Measurements from ENCODE around the gene MIER3. TPM values are rescaled to one million over a fixed set of nuclear protein-coding genes. Genes with fewer than 3 reads are reported as not detected.

Gene MIER3
- total RNA-seq, 1 donor from 2014 or later, result 13.4 TPM

DNA sequence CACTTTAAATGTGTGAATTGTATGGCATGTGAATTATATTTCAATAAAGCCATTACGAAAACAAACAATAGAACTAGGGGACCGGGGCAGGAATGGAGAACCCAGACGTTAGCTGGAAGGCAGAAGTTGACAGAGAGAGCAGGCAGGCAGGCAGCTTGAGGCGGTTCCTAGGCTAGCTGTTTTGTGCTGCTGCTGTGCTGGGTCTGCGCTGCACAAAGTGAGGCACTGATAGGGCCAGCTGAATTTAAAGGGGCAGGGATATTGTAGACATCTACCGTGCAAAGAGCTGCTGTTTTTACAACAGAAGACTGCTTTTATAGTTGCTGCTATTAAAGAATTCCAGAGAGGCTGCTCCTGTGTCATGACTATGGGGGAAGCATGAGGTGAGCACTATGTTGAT is 21.6 kb upstream of the MIER3 start:
- no peaks in the 10 kb centered on the region for H3K36me3 ChIP-seq
- no peak overlapping the region for H3K4me3 ChIP-seq
- peaks cover 25% of the 10 kb centered on the region for H3K27me3 ChIP-seq (ENCODE audit: low read depth)
- H3K4me1 ChIP-seq, result no peaks in the 10 kb centered on the region
- no peak overlapping the region for H3K27ac ChIP-seq (replicated peaks)
- intact Hi-C loops (cut with micrococcal nuclease), result no loop called here
- no peak for DNase-seq
- no peaks in the 10 kb centered on the region for H3K9me3 ChIP-seq (replicated peaks)
- TF ChIP-seq, protein P1, sequence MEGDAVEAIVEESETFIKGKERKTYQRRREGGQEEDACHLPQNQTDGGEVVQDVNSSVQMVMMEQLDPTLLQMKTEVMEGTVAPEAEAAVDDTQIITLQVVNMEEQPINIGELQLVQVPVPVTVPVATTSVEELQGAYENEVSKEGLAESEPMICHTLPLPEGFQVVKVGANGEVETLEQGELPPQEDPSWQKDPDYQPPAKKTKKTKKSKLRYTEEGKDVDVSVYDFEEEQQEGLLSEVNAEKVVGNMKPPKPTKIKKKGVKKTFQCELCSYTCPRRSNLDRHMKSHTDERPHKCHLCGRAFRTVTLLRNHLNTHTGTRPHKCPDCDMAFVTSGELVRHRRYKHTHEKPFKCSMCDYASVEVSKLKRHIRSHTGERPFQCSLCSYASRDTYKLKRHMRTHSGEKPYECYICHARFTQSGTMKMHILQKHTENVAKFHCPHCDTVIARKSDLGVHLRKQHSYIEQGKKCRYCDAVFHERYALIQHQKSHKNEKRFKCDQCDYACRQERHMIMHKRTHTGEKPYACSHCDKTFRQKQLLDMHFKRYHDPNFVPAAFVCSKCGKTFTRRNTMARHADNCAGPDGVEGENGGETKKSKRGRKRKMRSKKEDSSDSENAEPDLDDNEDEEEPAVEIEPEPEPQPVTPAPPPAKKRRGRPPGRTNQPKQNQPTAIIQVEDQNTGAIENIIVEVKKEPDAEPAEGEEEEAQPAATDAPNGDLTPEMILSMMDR (IDR thresholded peaks at IDR 0.05; ENCODE audit: borderline replicate concordance), result no peak

DNA sequence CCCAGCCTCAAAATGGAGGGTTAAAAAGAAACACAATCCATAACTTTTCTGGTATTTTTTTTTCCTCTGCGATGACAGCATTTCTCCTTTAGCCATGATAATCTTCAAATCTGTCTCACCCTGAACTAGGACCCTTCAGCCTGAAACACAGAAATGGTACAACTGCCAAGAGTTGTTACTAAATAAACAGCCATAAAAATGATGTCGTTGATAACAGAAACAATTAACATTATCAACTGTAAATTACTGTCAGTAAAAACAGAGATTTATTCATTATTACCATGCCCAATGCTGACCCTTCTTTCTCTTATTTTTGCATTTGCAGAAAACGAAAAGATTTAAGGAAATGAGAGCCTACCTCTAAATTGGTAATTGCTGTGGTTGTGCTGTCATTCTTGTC is 19.4 kb upstream of the MIER3 start:
- intact Hi-C loops (cut with micrococcal nuclease), result no loop called here
- Histone ChIP-seq H3K9me3 (replicated peaks) (no peaks in the 10 kb centered on the region), H3K4me1 (no peaks in the 10 kb centered on the region), H3K4me3 (no peak overlapping the region), H3K27me3 (ENCODE audit: low read depth) (peaks cover 42% of the 10 kb centered on the region), H3K36me3 (no peaks in the 10 kb centered on the region), H3K27ac (replicated peaks) (no peak overlapping the region)
- TF ChIP-seq, protein P1 (IDR thresholded peaks at IDR 0.05; ENCODE audit: borderline replicate concordance), result no peak
- DNase-seq, result no peak

DNA sequence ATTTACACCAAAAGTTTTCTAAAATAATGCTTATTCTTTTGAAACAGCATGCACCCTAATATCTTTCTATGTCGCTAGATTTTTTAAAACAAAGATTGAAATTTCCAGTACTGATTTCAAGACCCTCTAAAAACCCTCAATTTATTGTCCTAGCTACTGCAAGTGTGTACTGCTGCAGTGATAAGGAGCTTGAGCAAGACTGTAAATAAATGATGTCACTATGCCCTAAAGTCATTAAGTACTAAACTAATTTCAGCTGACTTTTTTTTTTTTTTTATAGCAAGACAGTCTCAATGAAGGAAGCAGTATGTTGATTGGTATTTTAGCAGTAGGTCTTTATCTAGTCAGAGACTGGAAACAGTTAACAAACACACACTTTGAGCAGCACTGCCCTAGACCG is 12.2 kb upstream of the MIER3 start:
- no peak overlapping the region for H3K4me3 ChIP-seq
- no peaks in the 10 kb centered on the region for H3K36me3 ChIP-seq
- H3K9me3 ChIP-seq (replicated peaks), result no peaks in the 10 kb centered on the region
- intact Hi-C loops (cut with micrococcal nuclease), result no loop called here
- TF ChIP-seq, protein P1 (IDR thresholded peaks at IDR 0.05; ENCODE audit: borderline replicate concordance), result no peak
- H3K27ac ChIP-seq (replicated peaks), result no peak overlapping the region
- DNase-seq, result no peak
- H3K4me1 ChIP-seq, result no peaks in the 10 kb centered on the region
- H3K27me3 ChIP-seq (ENCODE audit: low read depth), result peaks cover 81% of the 10 kb centered on the region

DNA sequence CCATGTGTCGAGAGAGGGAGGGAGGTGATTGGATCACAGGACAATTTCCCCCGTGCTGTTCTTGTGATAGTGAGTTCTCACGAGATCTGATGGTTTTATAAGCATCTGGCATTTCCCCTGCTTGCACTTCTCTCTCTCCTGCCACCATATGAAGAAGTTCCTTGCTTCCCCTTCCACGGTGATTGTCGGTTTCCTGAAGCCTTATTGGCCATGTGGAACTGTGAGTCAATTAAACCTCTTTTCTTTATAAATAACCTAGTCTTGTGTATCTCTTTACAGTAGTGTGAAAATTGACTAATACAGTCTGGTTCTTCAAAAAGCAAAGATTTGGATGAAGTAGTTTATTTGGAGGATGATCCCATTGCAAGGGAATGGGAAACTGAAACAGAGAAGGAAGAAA is 11.3 kb upstream of the MIER3 start:
- no peaks in the 10 kb centered on the region for H3K9me3 ChIP-seq (replicated peaks)
- H3K27me3 ChIP-seq (ENCODE audit: low read depth), result peaks cover 78% of the 10 kb centered on the region
- H3K4me3 ChIP-seq, result no peak overlapping the region
- H3K27ac ChIP-seq (replicated peaks), result no peak overlapping the region
- H3K36me3 ChIP-seq, result no peaks in the 10 kb centered on the region
- intact Hi-C loops (cut with micrococcal nuclease), result no loop called here
- H3K4me1 ChIP-seq, result no peaks in the 10 kb centered on the region
- DNase-seq, result no peak
- TF ChIP-seq, protein P1 (IDR thresholded peaks at IDR 0.05; ENCODE audit: borderline replicate concordance), result no peak

DNA sequence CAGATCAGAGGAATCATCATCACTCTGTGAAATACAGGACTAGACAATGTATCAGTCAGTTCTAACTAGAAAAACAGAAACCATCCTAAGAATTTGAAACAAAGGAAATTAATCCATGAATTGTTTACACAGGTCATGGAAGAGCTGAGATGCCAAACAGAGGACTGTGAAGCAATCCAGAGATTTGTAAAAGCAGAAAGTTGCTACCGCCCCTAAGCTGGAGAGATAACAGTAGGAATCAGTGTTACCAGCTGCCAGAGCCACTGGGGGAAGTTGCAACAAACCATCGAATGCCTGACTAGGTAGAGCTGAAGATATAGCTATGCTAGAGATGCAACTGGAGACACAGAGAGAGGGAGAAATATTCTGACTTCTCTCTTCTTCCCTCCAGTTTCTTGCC is 10.4 kb upstream of the MIER3 start:
- Histone ChIP-seq H3K36me3 (no peaks in the 10 kb centered on the region), H3K27me3 (ENCODE audit: low read depth) (peaks cover 68% of the 10 kb centered on the region), H3K4me1 (no peaks in the 10 kb centered on the region), H3K9me3 (replicated peaks) (no peaks in the 10 kb centered on the region), H3K4me3 (no peak overlapping the region), H3K27ac (replicated peaks) (no peak overlapping the region)
- no peak for DNase-seq
- intact Hi-C loops (cut with micrococcal nuclease), result no loop called here
- TF ChIP-seq, protein P1 (IDR thresholded peaks at IDR 0.05; ENCODE audit: borderline replicate concordance), result no peak

DNA sequence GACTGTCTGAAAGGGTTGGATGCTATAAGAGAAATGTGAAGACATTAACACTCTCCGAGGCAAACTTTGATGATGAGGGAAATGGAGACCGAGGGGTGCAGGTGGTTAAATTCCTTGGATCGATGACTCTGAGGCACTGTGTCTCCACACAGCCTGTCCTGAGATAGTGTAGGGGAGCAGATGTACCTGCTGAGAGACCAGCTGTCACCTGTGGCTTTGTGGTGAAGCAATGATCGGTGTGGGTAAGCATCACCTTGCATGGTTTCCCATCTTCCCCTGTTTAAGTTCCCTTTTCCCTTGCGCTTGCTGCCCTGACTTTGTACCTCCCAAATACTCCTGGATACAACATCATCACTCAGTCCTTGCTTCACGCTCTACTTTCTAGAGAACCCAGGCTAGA is 9.8 kb upstream of the MIER3 start:
- no peaks in the 10 kb centered on the region for H3K4me1 ChIP-seq
- no peak overlapping the region for H3K27ac ChIP-seq (replicated peaks)
- H3K36me3 ChIP-seq, result no peaks in the 10 kb centered on the region
- intact Hi-C loops (cut with micrococcal nuclease), result no loop called here
- H3K27me3 ChIP-seq (ENCODE audit: low read depth), result peaks cover 63% of the 10 kb centered on the region
- H3K9me3 ChIP-seq (replicated peaks), result no peaks in the 10 kb centered on the region
- H3K4me3 ChIP-seq, result no peak overlapping the region
- no peak for DNase-seq
- TF ChIP-seq, protein P1 (IDR thresholded peaks at IDR 0.05; ENCODE audit: borderline replicate concordance), result no peak

Data from left ventricle myocardium inferior (tissue), 1 donor.